ENCODE measurements around the gene CROCC2. TPM values are rescaled to one million over a fixed set of nuclear protein-coding genes. Genes with fewer than 3 reads are reported as not detected.

Gene CROCC2
- total and polyA plus RNA-seq, 10 of the 15 experiments (the other 5 are each of a cell fraction or from before 2014, with no cell fraction given): not detected

- H2AFZ ChIP-seq (ENCODE audit: control insufficient read depth, low read depth, low read length): no peak overlapping the region
- POLR2A ChIA-PET: no interaction called here
- no peaks in the 10 kb centered on the region for H3K79me2 ChIP-seq (ENCODE audit: control insufficient read depth, insufficient read depth, low read length)
- in situ Hi-C loops (cut with MboI) (no loop called here), intact Hi-C loops (cut with micrococcal nuclease; ENCODE audit: unreplicated experiment) (no loop called here)
- H3K9ac ChIP-seq (ENCODE audit: control insufficient read depth, insufficient read depth, low read length): no peak overlapping the region
- 36% methylated on average over 11 of the region's 11 CpGs for WGBS (ENCODE audit: insufficient coverage, insufficient replicate concordance, low lambda C conversion rate, missing lambda C conversion rate)
- no peak overlapping the region for H3K4me2 ChIP-seq (ENCODE audit: control insufficient read depth, insufficient read depth)
- no peaks in the 10 kb centered on the region for H4K20me1 ChIP-seq (ENCODE audit: control insufficient read depth, insufficient read depth)
- RAD21 ChIA-PET (ENCODE audit: unreplicated experiment): no interaction called here
- H3K27me3 ChIP-seq (replicated peaks in 1 of 2; ENCODE audit: control insufficient read depth in 2 of 2, insufficient read depth in 2 of 2, low read length in 1 of 2): no peaks in the 10 kb centered on the region; a peak in 1 of 4 replicates
- H3K4me1 ChIP-seq (ENCODE audit: control insufficient read depth, insufficient read depth, low read length): no peaks in the 10 kb centered on the region
- SMC1A ChIA-PET (ENCODE audit: uncharacterized antibody, unreplicated experiment): interaction anchor here (0.6 kb wide), 1 partner anchor 554 kb away, joined by 3 read pairs; no protein-coding TSS in a partner anchor
- no peak overlapping the region for H3K4me3 ChIP-seq
- FAIRE-seq (no peak), DNase-seq (ENCODE audit: low read depth, low spot score) (no peak), ATAC-seq (no peak)
- no peak overlapping the region for H3K27ac ChIP-seq (ENCODE audit: control insufficient read depth, insufficient read depth)
- BruUV-seq (replicated peaks): no TSS peak
- CTCF ChIA-PET: interaction anchor here (1.1 kb wide), 1 partner anchor 12 kb away, joined by 4 read pairs; no protein-coding TSS in a partner anchor
- H3K36me3 ChIP-seq (ENCODE audit: control insufficient read depth in 2 of 2, insufficient read depth in 2 of 2, low read length in 1 of 2): no peaks in the 10 kb centered on the region
- TF ChIP-seq KLF5 (IDR thresholded peaks at IDR 0.05; ENCODE audit: partially characterized antibody) (no peak), SMAD5 (IDR thresholded peaks at IDR 0.05; ENCODE audit: low read depth) (no peak), ATF2 (IDR thresholded peaks at IDR 0.05; ENCODE audit: low read length) (no peak), ZSCAN29 (IDR thresholded peaks at IDR 0.05) (no peak), SMAD1 (IDR thresholded peaks at IDR 0.05; ENCODE audit: low read depth, partially characterized antibody) (no peak), EED (IDR thresholded peaks at IDR 0.05; ENCODE audit: low read depth) (no peak), HDAC2 (IDR thresholded peaks at IDR 0.05) (no peak), PAX8 (IDR thresholded peaks at IDR 0.05) (no peak), HDAC6 (IDR thresholded peaks at IDR 0.05; ENCODE audit: unreplicated experiment) (no peak), TBL1XR1 (IDR thresholded peaks at IDR 0.05; ENCODE audit: low read depth, low read length) (no peak), ZNF207 (IDR thresholded peaks at IDR 0.05; ENCODE audit: borderline replicate concordance) (no peak), CEBPB (IDR thresholded peaks at IDR 0.05; ENCODE audit: borderline replicate concordance in 1 of 2, low read depth in 2 of 2, low read length in 2 of 2) (no peak), RAD21 (IDR thresholded peaks at IDR 0.05; ENCODE audit: insufficient read depth, low read depth, low read length) (no peak), TCF3 (IDR thresholded peaks at IDR 0.05; ENCODE audit: borderline replicate concordance, insufficient read depth, low read depth, low read length) (no peak), IRF4 (IDR thresholded peaks at IDR 0.05; ENCODE audit: low read depth, low read length) (no peak), IKZF2 (IDR thresholded peaks at IDR 0.05) (no peak)
- TF ChIP-seq, protein P1, sequence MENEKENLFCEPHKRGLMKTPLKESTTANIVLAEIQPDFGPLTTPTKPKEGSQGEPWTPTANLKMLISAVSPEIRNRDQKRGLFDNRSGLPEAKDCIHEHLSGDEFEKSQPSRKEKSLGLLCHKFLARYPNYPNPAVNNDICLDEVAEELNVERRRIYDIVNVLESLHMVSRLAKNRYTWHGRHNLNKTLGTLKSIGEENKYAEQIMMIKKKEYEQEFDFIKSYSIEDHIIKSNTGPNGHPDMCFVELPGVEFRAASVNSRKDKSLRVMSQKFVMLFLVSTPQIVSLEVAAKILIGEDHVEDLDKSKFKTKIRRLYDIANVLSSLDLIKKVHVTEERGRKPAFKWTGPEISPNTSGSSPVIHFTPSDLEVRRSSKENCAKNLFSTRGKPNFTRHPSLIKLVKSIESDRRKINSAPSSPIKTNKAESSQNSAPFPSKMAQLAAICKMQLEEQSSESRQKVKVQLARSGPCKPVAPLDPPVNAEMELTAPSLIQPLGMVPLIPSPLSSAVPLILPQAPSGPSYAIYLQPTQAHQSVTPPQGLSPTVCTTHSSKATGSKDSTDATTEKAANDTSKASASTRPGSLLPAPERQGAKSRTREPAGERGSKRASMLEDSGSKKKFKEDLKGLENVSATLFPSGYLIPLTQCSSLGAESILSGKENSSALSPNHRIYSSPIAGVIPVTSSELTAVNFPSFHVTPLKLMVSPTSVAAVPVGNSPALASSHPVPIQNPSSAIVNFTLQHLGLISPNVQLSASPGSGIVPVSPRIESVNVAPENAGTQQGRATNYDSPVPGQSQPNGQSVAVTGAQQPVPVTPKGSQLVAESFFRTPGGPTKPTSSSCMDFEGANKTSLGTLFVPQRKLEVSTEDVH (IDR thresholded peaks at IDR 0.05; ENCODE audit: low read depth, partially characterized antibody): no peak
- no peaks in the 10 kb centered on the region for H3K9me3 ChIP-seq (replicated peaks; ENCODE audit: control insufficient read depth, insufficient read depth, low read length)
These were observed 66.1 kb downstream of the CROCC2 start for GRCh38 chr2:240972201-240972600.

All from GM12878 (cell line).